ENCODE results near the gene PEX14. TPM values are rescaled to one million over a fixed set of nuclear protein-coding genes. Genes with fewer than 3 reads are reported as not detected.

PEX14 gene
- total and polyA plus RNA-seq, 9 of the 15 experiments (the other 6 are each of a cell fraction or from before 2014, with no cell fraction given), result 2.6 to 45.7 (median 22.7) TPM

DNA sequence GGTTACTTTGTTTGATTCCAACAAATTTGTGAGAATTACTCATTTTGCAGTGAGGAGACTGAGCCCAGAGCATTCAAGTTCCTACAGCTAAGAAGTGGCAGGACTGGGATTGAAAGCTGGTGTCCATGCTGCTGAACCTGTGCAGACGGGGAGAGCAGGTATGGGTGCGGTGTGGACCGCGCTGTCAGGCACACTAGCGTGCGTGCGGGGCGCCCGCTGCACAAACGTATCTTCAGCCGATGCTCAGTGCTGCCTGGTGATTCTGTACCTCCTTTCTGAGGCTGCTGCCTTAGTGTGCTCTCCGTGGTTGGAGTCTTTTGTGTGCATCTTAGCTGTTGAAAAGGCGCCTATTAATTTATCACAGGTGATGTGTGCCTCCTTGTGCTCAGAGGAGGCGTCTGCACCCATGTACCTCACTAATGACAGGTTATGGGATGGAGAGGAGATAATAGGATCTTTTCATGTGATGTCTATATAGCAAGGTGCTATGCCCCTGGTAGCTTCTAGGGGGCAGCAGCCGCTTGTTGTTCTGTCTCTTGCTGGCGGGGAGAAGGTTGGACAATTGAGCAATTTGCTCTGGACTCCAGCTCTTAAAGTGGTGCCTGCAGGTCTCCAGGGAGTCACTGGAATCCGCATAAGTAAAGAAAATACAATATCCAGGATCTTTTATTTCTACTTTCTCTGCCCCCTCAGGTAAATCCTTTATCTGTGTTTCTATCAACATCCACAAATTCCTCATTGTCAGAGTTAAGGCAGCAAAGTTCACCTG, 32.5 kb downstream of the PEX14 start (continued):
- TF ChIP-seq ZNF778 (CRISPR knock-in tag; IDR thresholded peaks at IDR 0.05) (no peak), CCNT2 (IDR thresholded peaks at IDR 0.05; ENCODE audit: borderline replicate concordance, extremely low read depth, insufficient read length, low read depth, low read length) (no peak), ZNF75A (CRISPR knock-in tag; IDR thresholded peaks at IDR 0.05) (no peak), ZNF347 (CRISPR knock-in tag; IDR thresholded peaks at IDR 0.05; ENCODE audit: low read depth) (no peak), DPF2 (IDR thresholded peaks at IDR 0.05) (0 out of 2 replicates have a peak, but pooled peaks have one; percentile 33), SRSF7 (optimal IDR thresholded peaks at IDR 0.05; ENCODE audit: low read depth, low read length) (no peak), GATA2 (CRISPR knock-in tag; IDR thresholded peaks at IDR 0.05) (no peak), SP1 (CRISPR knock-in tag; IDR thresholded peaks at IDR 0.05) (no peak), CTBP1 (IDR thresholded peaks at IDR 0.05; ENCODE audit: borderline replicate concordance) (peak; percentile 85), SMAD3 (CRISPR knock-in tag; conservative IDR thresholded peaks at IDR 0.05) (no peak), CBFB (CRISPR knock-in tag; IDR thresholded peaks at IDR 0.05) (no peak), THRAP3 (IDR thresholded peaks at IDR 0.05; ENCODE audit: borderline replicate concordance) (no peak), TGIF2 (CRISPR knock-in tag; IDR thresholded peaks at IDR 0.05) (no peak)
- TF ChIP-seq, protein P1, sequence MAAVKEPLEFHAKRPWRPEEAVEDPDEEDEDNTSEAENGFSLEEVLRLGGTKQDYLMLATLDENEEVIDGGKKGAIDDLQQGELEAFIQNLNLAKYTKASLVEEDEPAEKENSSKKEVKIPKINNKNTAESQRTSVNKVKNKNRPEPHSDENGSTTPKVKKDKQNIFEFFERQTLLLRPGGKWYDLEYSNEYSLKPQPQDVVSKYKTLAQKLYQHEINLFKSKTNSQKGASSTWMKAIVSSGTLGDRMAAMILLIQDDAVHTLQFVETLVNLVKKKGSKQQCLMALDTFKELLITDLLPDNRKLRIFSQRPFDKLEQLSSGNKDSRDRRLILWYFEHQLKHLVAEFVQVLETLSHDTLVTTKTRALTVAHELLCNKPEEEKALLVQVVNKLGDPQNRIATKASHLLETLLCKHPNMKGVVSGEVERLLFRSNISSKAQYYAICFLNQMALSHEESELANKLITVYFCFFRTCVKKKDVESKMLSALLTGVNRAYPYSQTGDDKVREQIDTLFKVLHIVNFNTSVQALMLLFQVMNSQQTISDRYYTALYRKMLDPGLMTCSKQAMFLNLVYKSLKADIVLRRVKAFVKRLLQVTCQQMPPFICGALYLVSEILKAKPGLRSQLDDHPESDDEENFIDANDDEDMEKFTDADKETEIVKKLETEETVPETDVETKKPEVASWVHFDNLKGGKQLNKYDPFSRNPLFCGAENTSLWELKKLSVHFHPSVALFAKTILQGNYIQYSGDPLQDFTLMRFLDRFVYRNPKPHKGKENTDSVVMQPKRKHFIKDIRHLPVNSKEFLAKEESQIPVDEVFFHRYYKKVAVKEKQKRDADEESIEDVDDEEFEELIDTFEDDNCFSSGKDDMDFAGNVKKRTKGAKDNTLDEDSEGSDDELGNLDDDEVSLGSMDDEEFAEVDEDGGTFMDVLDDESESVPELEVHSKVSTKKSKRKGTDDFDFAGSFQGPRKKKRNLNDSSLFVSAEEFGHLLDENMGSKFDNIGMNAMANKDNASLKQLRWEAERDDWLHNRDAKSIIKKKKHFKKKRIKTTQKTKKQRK (IDR thresholded peaks at IDR 0.05; ENCODE audit: borderline replicate concordance, low read depth, low read length), result no peak
- TF ChIP-seq, protein P2, sequence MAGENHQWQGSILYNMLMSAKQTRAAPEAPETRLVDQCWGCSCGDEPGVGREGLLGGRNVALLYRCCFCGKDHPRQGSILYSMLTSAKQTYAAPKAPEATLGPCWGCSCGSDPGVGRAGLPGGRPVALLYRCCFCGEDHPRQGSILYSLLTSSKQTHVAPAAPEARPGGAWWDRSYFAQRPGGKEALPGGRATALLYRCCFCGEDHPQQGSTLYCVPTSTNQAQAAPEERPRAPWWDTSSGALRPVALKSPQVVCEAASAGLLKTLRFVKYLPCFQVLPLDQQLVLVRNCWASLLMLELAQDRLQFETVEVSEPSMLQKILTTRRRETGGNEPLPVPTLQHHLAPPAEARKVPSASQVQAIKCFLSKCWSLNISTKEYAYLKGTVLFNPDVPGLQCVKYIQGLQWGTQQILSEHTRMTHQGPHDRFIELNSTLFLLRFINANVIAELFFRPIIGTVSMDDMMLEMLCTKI (IDR thresholded peaks at IDR 0.05; ENCODE audit: partially characterized antibody), result no peak
- TF ChIP-seq, protein P3, sequence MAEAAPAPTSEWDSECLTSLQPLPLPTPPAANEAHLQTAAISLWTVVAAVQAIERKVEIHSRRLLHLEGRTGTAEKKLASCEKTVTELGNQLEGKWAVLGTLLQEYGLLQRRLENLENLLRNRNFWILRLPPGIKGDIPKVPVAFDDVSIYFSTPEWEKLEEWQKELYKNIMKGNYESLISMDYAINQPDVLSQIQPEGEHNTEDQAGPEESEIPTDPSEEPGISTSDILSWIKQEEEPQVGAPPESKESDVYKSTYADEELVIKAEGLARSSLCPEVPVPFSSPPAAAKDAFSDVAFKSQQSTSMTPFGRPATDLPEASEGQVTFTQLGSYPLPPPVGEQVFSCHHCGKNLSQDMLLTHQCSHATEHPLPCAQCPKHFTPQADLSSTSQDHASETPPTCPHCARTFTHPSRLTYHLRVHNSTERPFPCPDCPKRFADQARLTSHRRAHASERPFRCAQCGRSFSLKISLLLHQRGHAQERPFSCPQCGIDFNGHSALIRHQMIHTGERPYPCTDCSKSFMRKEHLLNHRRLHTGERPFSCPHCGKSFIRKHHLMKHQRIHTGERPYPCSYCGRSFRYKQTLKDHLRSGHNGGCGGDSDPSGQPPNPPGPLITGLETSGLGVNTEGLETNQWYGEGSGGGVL (CRISPR knock-in tag; IDR thresholded peaks at IDR 0.05), result no peak
- TF ChIP-seq, protein P4, sequence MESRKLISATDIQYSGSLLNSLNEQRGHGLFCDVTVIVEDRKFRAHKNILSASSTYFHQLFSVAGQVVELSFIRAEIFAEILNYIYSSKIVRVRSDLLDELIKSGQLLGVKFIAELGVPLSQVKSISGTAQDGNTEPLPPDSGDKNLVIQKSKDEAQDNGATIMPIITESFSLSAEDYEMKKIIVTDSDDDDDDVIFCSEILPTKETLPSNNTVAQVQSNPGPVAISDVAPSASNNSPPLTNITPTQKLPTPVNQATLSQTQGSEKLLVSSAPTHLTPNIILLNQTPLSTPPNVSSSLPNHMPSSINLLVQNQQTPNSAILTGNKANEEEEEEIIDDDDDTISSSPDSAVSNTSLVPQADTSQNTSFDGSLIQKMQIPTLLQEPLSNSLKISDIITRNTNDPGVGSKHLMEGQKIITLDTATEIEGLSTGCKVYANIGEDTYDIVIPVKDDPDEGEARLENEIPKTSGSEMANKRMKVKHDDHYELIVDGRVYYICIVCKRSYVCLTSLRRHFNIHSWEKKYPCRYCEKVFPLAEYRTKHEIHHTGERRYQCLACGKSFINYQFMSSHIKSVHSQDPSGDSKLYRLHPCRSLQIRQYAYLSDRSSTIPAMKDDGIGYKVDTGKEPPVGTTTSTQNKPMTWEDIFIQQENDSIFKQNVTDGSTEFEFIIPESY (CRISPR knock-in tag; IDR thresholded peaks at IDR 0.05), result peak; percentile 59
- TF ChIP-seq, protein P5, sequence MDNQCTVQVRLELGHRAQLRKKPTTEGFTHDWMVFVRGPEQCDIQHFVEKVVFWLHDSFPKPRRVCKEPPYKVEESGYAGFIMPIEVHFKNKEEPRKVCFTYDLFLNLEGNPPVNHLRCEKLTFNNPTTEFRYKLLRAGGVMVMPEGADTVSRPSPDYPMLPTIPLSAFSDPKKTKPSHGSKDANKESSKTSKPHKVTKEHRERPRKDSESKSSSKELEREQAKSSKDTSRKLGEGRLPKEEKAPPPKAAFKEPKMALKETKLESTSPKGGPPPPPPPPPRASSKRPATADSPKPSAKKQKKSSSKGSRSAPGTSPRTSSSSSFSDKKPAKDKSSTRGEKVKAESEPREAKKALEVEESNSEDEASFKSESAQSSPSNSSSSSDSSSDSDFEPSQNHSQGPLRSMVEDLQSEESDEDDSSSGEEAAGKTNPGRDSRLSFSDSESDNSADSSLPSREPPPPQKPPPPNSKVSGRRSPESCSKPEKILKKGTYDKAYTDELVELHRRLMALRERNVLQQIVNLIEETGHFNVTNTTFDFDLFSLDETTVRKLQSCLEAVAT (IDR thresholded peaks at IDR 0.05), result no peak
